Suprapubic skin (tissue), 4 donors: Measurements from ENCODE around the gene RGS7.

ENCODE experiments used
- POLR2A ChIP-seq, 2 donors: fragments of 450-650 bp; IDR thresholded peaks; one replicate each; pipeline ENCODE4 v1.6.1; 2017; ENCODE audit warnings: antibody characterized with exemption in 2 of 2, mild to moderate bottlenecking in 2 of 2, moderate library complexity in 2 of 2
- POLR2AphosphoS5 ChIP-seq, 3 donors: sonication (generic); formaldehyde crosslinking; IDR thresholded peaks; one replicate each; pipeline ENCODE4 v1.6.1; 2017; ENCODE audit warnings: antibody characterized with exemption in 3 of 3
- TF ChIP-seq, protein P1 (sequence below), 2 donors: fragments of 200-600 bp in 1 of 2; fragments of 450-650 bp in 1 of 2; sonication (generic) in 1 of 2; IDR thresholded peaks; one replicate each; pipeline ENCODE4 v1.5.1; 2016 to 2019; ENCODE audit warnings: antibody characterized with exemption in 2 of 2, mild to moderate bottlenecking in 1 of 2, moderate library complexity in 1 of 2

DNA sequence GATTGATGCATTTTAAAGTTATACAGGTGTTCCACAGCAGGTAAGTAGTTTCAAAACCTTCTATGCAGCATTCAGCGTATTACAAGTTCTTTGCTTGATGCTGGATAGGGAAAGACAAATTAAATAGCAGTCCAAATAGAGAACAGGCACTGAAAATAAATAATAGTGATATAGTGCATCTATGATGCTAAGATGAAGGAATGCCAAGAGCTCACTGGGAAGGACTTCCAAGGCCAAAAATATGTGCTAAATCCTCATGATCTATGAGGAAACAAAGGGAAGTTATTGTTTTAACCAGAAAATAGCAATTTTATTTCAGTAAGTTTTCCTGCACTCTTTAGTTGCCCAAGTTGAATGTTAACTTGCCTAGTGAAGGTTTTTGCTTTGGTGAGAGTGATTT lies 617.3 kb downstream of the RGS7 start:
- TF ChIP-seq, protein P1, sequence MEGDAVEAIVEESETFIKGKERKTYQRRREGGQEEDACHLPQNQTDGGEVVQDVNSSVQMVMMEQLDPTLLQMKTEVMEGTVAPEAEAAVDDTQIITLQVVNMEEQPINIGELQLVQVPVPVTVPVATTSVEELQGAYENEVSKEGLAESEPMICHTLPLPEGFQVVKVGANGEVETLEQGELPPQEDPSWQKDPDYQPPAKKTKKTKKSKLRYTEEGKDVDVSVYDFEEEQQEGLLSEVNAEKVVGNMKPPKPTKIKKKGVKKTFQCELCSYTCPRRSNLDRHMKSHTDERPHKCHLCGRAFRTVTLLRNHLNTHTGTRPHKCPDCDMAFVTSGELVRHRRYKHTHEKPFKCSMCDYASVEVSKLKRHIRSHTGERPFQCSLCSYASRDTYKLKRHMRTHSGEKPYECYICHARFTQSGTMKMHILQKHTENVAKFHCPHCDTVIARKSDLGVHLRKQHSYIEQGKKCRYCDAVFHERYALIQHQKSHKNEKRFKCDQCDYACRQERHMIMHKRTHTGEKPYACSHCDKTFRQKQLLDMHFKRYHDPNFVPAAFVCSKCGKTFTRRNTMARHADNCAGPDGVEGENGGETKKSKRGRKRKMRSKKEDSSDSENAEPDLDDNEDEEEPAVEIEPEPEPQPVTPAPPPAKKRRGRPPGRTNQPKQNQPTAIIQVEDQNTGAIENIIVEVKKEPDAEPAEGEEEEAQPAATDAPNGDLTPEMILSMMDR (IDR thresholded peaks at IDR 0.05) = no peak
- TF ChIP-seq POLR2A (IDR thresholded peaks at IDR 0.05) (no peak), POLR2AphosphoS5 (IDR thresholded peaks at IDR 0.05) (no peak)
